COR-L47 (cell line): ENCODE data around the gene YBEY.
"Not testable (repeated sequence)": the region's sequence is repeated elsewhere in the genome, so short reads cannot be mapped to it uniquely, and the experiment has no call there.

ENCODE experiments used
- DNase-seq: peaks from one replicate; lab custom pipeline; 2025; lab: John Stamatoyannopoulos, UW

Gene YBEY

GRCh38 chr21:46285761-46286647 lies at the start of gene YBEY:
TSS of gene YBEY (plus strand) at chr21:46286342. CDS start at chr21:46286914, 572 bp downstream.
- DNase-seq: peak; percentile 90

GRCh38 chr21:46237474-46237873 lies 48.7 kb upstream of the YBEY start:
- no peak for DNase-seq

GRCh38 chr21:46239817-46240325 lies 46.3 kb upstream of the YBEY start:
- no peak for DNase-seq

GRCh38 chr21:46241577-46241976 lies 44.6 kb upstream of the YBEY start:
- not testable (repeated sequence) for DNase-seq

GRCh38 chr21:46243325-46243724 lies 42.8 kb upstream of the YBEY start:
- DNase-seq: no peak

- DNase-seq: no peak
Measured at GRCh38 chr21:46243960-46244361, 42.2 kb upstream of the YBEY start.

- no peak for DNase-seq
Measured at GRCh38 chr21:46244602-46245001, 41.5 kb upstream of the YBEY start.

- DNase-seq: no peak
Measured at GRCh38 chr21:46245213-46245915, 40.8 kb upstream of the YBEY start.

GRCh38 chr21:46246345-46246744 lies 39.8 kb upstream of the YBEY start:
- no peak for DNase-seq

GRCh38 chr21:46247699-46248421 lies 38.3 kb upstream of the YBEY start:
- DNase-seq: no peak

GRCh38 chr21:46248422-46248782 lies 37.7 kb upstream of the YBEY start:
- no peak for DNase-seq

- no peak for DNase-seq
Measured at GRCh38 chr21:46248827-46249226, 37.3 kb upstream of the YBEY start.

- no peak for DNase-seq
Measured at GRCh38 chr21:46250146-46250725, 35.9 kb upstream of the YBEY start.

GRCh38 chr21:46252840-46253239 lies 33.3 kb upstream of the YBEY start:
- DNase-seq: no peak

- DNase-seq: no peak
Measured at GRCh38 chr21:46253610-46254124, 32.5 kb upstream of the YBEY start.

GRCh38 chr21:46254208-46254975 lies 31.8 kb upstream of the YBEY start:
- DNase-seq: no peak

GRCh38 chr21:46255166-46255565 lies 31.0 kb upstream of the YBEY start:
- no peak for DNase-seq

GRCh38 chr21:46255758-46256337 lies 30.3 kb upstream of the YBEY start:
- no peak for DNase-seq

- no peak for DNase-seq
Measured at GRCh38 chr21:46256501-46256994, 29.6 kb upstream of the YBEY start.

GRCh38 chr21:46264046-46264689 lies 22.0 kb upstream of the YBEY start:
- no peak for DNase-seq
